Endothelial cell of umbilical vein (primary cell): ENCODE measurements around the gene DAP3. TPM values are rescaled to one million over a fixed set of nuclear protein-coding genes. Genes with fewer than 3 reads are reported as not detected.

Experiments
- BruUV-seq: library from RNA; stranded (reverse); fragments of 400-500 nt; replicated peaks from 2 replicates; lab custom pipeline; 2021; lab: Mats Ljungman, UMichigan
- CTCF ChIA-PET: fragments of 300-600, 350-600 bp; sonication (Branson Sonifier 250); formaldehyde crosslinking; loops from one replicate; lab custom pipeline; 2021; ENCODE audit warnings: antibody characterized with exemption, inconsistent platforms; lab: Charles Lee
- POLR2A ChIA-PET: fragments of 300-600, 350-600 bp; sonication (Branson Sonifier 250); formaldehyde crosslinking; loops from one replicate; lab custom pipeline; 2021; ENCODE audit warnings: antibody characterized with exemption, inconsistent platforms; lab: Charles Lee
- DNase-seq: peaks from one replicate; pipeline ENCODE4 v3.0.0-alpha.2; 2011; ENCODE audit warnings: low read depth, low spot score
- FAIRE-seq: peaks from 2 replicates; lab custom pipeline; 2011; peaks lifted over from hg19 to GRCh38; lab: Jason Lieb, UNC
- H2AFZ ChIP-seq: 2 replicates; pipeline ENCODE4 v1.6.0; 2012; ENCODE audit warnings: low read depth, low read length, control low read depth, inconsistent platforms
- H3K27ac ChIP-seq: 2 replicates; pipeline ENCODE4 v1.5.1; 2011; ENCODE audit warnings: low read depth, mild to moderate bottlenecking, control low read depth, low read length, moderate library complexity; ENCODE audit not compliant: insufficient read depth
- H3K27me3 ChIP-seq, 2 experiments: 2 replicates each; pipeline versions ENCODE4 v1.6.0 to v1.6.1; 2011; ENCODE audit warnings: low read length in 2 of 2, mixed read lengths in 1 of 2; ENCODE audit not compliant: control insufficient read depth in 2 of 2, insufficient read depth in 2 of 2
- H3K36me3 ChIP-seq, 2 experiments: 2 replicates in 1 of 2; 3 replicates in 1 of 2; pipeline ENCODE4 v1.5.1; 2011; ENCODE audit warnings: low read length in 2 of 2, mild to moderate bottlenecking in 1 of 2, moderate library complexity in 1 of 2; ENCODE audit not compliant: control insufficient read depth in 2 of 2, insufficient read depth in 2 of 2; ENCODE audit errors: extremely low read depth in 1 of 2
- H3K4me1 ChIP-seq: 3 replicates; pipeline ENCODE4 v1.5.1; 2011; ENCODE audit warnings: mild to moderate bottlenecking, low read length; ENCODE audit not compliant: control insufficient read depth, insufficient read depth; ENCODE audit errors: extremely low read depth
- H3K4me2 ChIP-seq: 2 replicates; pipeline ENCODE4 v1.6.1; 2011; ENCODE audit warnings: low read length, control low read depth, mixed read lengths; ENCODE audit not compliant: insufficient read depth
- H3K4me3 ChIP-seq, 3 experiments: fragments of 200-600 bp in 1 of 3; sonication (generic), shearing (Covaris generic) in 1 of 3; replicated peaks in 1 of 3; 2 replicates each; pipeline ENCODE4 v1.5.1; 2011 to 2016; ENCODE audit warnings: control low read depth in 3 of 3, low read length in 3 of 3, mild to moderate bottlenecking in 2 of 3, inconsistent platforms in 1 of 3, low read depth in 1 of 3, moderate library complexity in 1 of 3; ENCODE audit not compliant: insufficient read depth in 1 of 3
- H3K79me2 ChIP-seq: 2 replicates; pipeline ENCODE4 v1.6.0; 2012; ENCODE audit warnings: low read length, inconsistent platforms; ENCODE audit not compliant: control insufficient read depth, insufficient read depth
- H3K9ac ChIP-seq: replicated peaks from 2 replicates; pipeline ENCODE3; 2011; ENCODE audit warnings: low read length, control low read depth; ENCODE audit not compliant: insufficient read depth; ENCODE audit errors: extremely low read depth
- H3K9me1 ChIP-seq: replicated peaks from 3 replicates; pipeline ENCODE4 v1.6.0; 2011; ENCODE audit warnings: mild to moderate bottlenecking, low read length; ENCODE audit not compliant: control insufficient read depth, insufficient read depth; ENCODE audit errors: extremely low read depth
- H3K9me3 ChIP-seq: replicated peaks from 2 replicates; pipeline ENCODE4 v1.5.1; 2012; ENCODE audit warnings: low read length, inconsistent platforms; ENCODE audit not compliant: control insufficient read depth, insufficient read depth
- H4K20me1 ChIP-seq: replicated peaks from 2 replicates; pipeline ENCODE3; 2011; ENCODE audit warnings: mild to moderate bottlenecking, low read length; ENCODE audit not compliant: control insufficient read depth, insufficient read depth; ENCODE audit errors: extremely low read depth
- EZH2 ChIP-seq: IDR thresholded peaks from 2 replicates; pipeline ENCODE4 v1.6.1; 2012; ENCODE audit warnings: borderline replicate concordance, low read depth, mild to moderate bottlenecking, moderate library complexity, low read length, inconsistent platforms; ENCODE audit not compliant: severe bottlenecking
- FOS ChIP-seq: IDR thresholded peaks from 2 replicates; pipeline ENCODE4 v1.6.1; 2011; ENCODE audit warnings: mild to moderate bottlenecking, low read length, moderate library complexity, borderline replicate concordance; ENCODE audit not compliant: insufficient read depth
- GATA2 ChIP-seq: IDR thresholded peaks from 2 replicates; pipeline ENCODE4 v1.7.0; 2011; ENCODE audit warnings: low read depth, mild to moderate bottlenecking, moderate library complexity, mixed read lengths, low read length; ENCODE audit not compliant: insufficient read length, insufficient read depth
- JUN ChIP-seq: IDR thresholded peaks from 2 replicates; pipeline ENCODE4 v1.6.1; 2011; ENCODE audit warnings: borderline replicate concordance, low read depth; ENCODE audit not compliant: insufficient read length, insufficient read depth
- MYC ChIP-seq: IDR thresholded peaks from one replicate; pipeline ENCODE4 v1.6.1; 2011; ENCODE audit warnings: mild to moderate bottlenecking, low read depth, low read length
- POLR2A ChIP-seq: IDR thresholded peaks from 2 replicates; pipeline ENCODE4 v1.6.1; 2012; ENCODE audit warnings: low read depth, mild to moderate bottlenecking, control low read depth, low read length
- POLR2AphosphoS5 ChIP-seq: IDR thresholded peaks from 2 replicates; pipeline ENCODE4 v1.6.1; 2012; ENCODE audit warnings: low read depth, mild to moderate bottlenecking, control low read depth, low read length, moderate library complexity; ENCODE audit not compliant: insufficient read depth
- dilution Hi-C: fragments of 300-500 bp; cut with MboI; formaldehyde crosslinking; loops from one replicate; pipeline ENCODE4 v1.15.0; 2019; ENCODE audit warnings: low sequenced_read_pairs; ENCODE audit not compliant: extremely low pct_ligation_motif_present
- intact Hi-C: fragments of 100-400 bp; cut with micrococcal nuclease; formaldehyde crosslinking; loops from one replicate; pipeline ENCODE4 v1.10.0; 2022
- polyA plus RNA-seq, 4 experiments: library from polyadenylated mRNA; depleted of rRNA in 3 of 4; stranded (reverse) in 3 of 4; unstranded in 1 of 4; fragments of >200 nt; gene quantifications; 2 replicates each; pipeline versions ENCODE4 v1.2.1 to v1.2.3, GENCODE V29; 2011 to 2012; ENCODE audit warnings: missing spikeins in 1 of 4
- total RNA-seq: library from RNA; stranded (reverse); gene quantifications from 2 replicates; pipeline ENCODE4 v1.2.3, GENCODE V29; 2021
- TF ChIP-seq, protein P1 (sequence below): IDR thresholded peaks from 2 replicates; pipeline ENCODE4 v1.6.1; 2011; ENCODE audit not compliant: insufficient read depth, insufficient read length
- TF ChIP-seq, protein P2 (sequence below), 2 donors: IDR thresholded peaks; 1 replicate in 1 of 2; 2 replicates in 1 of 2; pipeline ENCODE4 v1.5.1; 2011; ENCODE audit warnings: low read length in 2 of 2, mild to moderate bottlenecking in 2 of 2, moderate library complexity in 2 of 2, control low read depth in 1 of 2, inconsistent platforms in 1 of 2, low read depth in 1 of 2; ENCODE audit not compliant: insufficient read depth in 1 of 2; ENCODE audit errors: extremely low read depth in 1 of 2

The DAP3 gene
- total and polyA plus RNA-seq, 2 donors (not counting 3 experiments of a cell fraction or from before 2014, with no cell fraction given) = 86.5 to 104 TPM

GRCh38 chr1:155715777-155716176, 26.9 kb downstream of the DAP3 start:
- CTCF ChIA-PET = interaction anchor here (0.9 to 1.6 kb wide), 4 partner anchors 9 to 13 kb away, joined by 3 to 10 read pairs (median 4); no protein-coding TSS in a partner anchor
- Histone ChIP-seq H3K27ac (no peak overlapping the region), H2AFZ (no peak overlapping the region), H3K79me2 (no peaks in the 10 kb centered on the region), H3K4me2 (no peak overlapping the region), H3K4me3 (no peak overlapping the region), H3K4me1 (no peaks in the 10 kb centered on the region), H3K9me3 (no peaks in the 10 kb centered on the region), H4K20me1 (no peaks in the 10 kb centered on the region), H3K27me3 (no peaks in the 10 kb centered on the region), H3K9ac (no peak overlapping the region), H3K36me3 (peaks cover 0 to 7% of the 10 kb centered on the region in 2 experiments), H3K9me1 (no peaks in the 10 kb centered on the region)
- BruUV-seq = no TSS peak
- dilution Hi-C loops (no loop called here), intact Hi-C loops (no loop called here)
- DNase-seq = no peak
- POLR2A ChIA-PET = no interaction called here
- no peak for FAIRE-seq
- TF ChIP-seq, protein P1, sequence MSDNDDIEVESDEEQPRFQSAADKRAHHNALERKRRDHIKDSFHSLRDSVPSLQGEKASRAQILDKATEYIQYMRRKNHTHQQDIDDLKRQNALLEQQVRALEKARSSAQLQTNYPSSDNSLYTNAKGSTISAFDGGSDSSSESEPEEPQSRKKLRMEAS = no peak
- TF ChIP-seq POLR2AphosphoS5 (no peak), POLR2A (no peak), MYC (no peak)

DNA sequence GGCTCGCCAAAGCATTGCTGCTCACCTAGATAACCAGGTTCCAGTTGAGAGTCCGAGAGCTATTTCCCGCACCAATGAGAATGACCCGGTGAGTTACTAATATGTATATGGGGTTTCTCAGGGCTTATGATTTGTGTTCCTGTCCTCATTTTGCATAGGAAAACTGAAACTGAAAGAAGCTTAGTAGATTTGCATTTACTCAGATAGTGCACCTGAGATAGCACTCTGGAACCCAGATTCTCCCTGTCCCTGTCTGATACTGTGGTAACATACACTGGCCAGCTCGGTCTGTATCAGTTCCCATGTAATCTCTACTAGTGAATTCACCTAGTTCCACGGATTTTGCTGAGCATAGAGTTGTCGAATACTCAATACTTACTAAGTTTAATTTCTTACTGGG, 28.1 kb downstream of the DAP3 start:
- no peaks in the 10 kb centered on the region for H3K27me3 ChIP-seq
- no peak overlapping the region for H2AFZ ChIP-seq
- DNase-seq (no peak), FAIRE-seq (no peak)
- CTCF ChIA-PET = interaction anchor here (1.6 to 3.5 kb wide), 2 partner anchors 8 to 12 kb away, joined by 5 to 15 read pairs; no protein-coding TSS in a partner anchor
- no peaks in the 10 kb centered on the region for H3K79me2 ChIP-seq
- H3K9me3 ChIP-seq = no peaks in the 10 kb centered on the region
- no peaks in the 10 kb centered on the region for H3K9me1 ChIP-seq
- H3K4me3 ChIP-seq = no peak overlapping the region
- BruUV-seq = no TSS peak
- TF ChIP-seq POLR2A = no peak
- no peak for TF ChIP-seq FOS
- TF ChIP-seq MYC = no peak
- no peak for TF ChIP-seq GATA2
- no peak for TF ChIP-seq POLR2AphosphoS5
- TF ChIP-seq EZH2 = no peak
- TF ChIP-seq, protein P2, sequence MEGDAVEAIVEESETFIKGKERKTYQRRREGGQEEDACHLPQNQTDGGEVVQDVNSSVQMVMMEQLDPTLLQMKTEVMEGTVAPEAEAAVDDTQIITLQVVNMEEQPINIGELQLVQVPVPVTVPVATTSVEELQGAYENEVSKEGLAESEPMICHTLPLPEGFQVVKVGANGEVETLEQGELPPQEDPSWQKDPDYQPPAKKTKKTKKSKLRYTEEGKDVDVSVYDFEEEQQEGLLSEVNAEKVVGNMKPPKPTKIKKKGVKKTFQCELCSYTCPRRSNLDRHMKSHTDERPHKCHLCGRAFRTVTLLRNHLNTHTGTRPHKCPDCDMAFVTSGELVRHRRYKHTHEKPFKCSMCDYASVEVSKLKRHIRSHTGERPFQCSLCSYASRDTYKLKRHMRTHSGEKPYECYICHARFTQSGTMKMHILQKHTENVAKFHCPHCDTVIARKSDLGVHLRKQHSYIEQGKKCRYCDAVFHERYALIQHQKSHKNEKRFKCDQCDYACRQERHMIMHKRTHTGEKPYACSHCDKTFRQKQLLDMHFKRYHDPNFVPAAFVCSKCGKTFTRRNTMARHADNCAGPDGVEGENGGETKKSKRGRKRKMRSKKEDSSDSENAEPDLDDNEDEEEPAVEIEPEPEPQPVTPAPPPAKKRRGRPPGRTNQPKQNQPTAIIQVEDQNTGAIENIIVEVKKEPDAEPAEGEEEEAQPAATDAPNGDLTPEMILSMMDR (IDR thresholded peaks at IDR 0.05; ENCODE audit: extremely low read depth in 1 of 2, insufficient read depth in 1 of 2, low read depth in 1 of 2, low read length in 2 of 2) = no peak
- TF ChIP-seq, protein P1 = no peak
- TF ChIP-seq JUN = no peak
- intact Hi-C loops = no loop called here
- H4K20me1 ChIP-seq = no peaks in the 10 kb centered on the region
- dilution Hi-C loops = no loop called here
- H3K4me1 ChIP-seq = no peaks in the 10 kb centered on the region
- POLR2A ChIA-PET = no interaction called here
- H3K27ac ChIP-seq = no peak overlapping the region
- no peak overlapping the region for H3K4me2 ChIP-seq
- H3K9ac ChIP-seq = no peak overlapping the region
- H3K36me3 ChIP-seq = peaks cover 0 to 7% of the 10 kb centered on the region in 2 experiments
